GM12873 (cell line): ENCODE results near the gene SLC2A13.
A peak's percentile ranks its signal among the peaks of the same experiment; 100 is the strongest.

ENCODE experiments used
- CTCF ChIP-seq: IDR thresholded peaks from 2 replicates; pipeline ENCODE4 v1.5.1; 2012; ENCODE audit warnings: low read depth, mild to moderate bottlenecking, moderate library complexity, low read length, control low read depth; ENCODE audit not compliant: insufficient read depth; ENCODE audit errors: missing control alignments

The SLC2A13 gene

GRCh38 chr12:40105515-40106201, at the start of gene SLC2A13:
SLC2A13 (minus strand) TSS chr12:40106081; CDS start chr12:40105808, 273 bp downstream.
- no peak for TF ChIP-seq CTCF

- no peak for TF ChIP-seq CTCF
These were observed 48.5 kb upstream of the SLC2A13 start for GRCh38 chr12:40154381-40154780.

- no peak for TF ChIP-seq CTCF
These were observed 47.6 kb upstream of the SLC2A13 start for GRCh38 chr12:40153432-40153831.

GRCh38 chr12:40152783-40153383, 47.0 kb upstream of the SLC2A13 start:
- peak; percentile 65 for TF ChIP-seq CTCF

- TF ChIP-seq CTCF: no peak
These were observed 43.9 kb upstream of the SLC2A13 start for GRCh38 chr12:40149673-40150260.

- TF ChIP-seq CTCF: no peak
These were observed 41.2 kb upstream of the SLC2A13 start for GRCh38 chr12:40146800-40147797.
